HG02852 (cell line): Measurements from ENCODE around the gene ATP8B4.

Experiments used
- ATAC-seq: cut with Tn5 transposase; IDR thresholded peaks from one replicate; pipeline ENCODE4 v1.9.1; 2021; ENCODE audit warnings: mild to moderate bottlenecking, moderate library complexity; ENCODE audit not compliant: unreplicated experiment

The ATP8B4 gene

DNA sequence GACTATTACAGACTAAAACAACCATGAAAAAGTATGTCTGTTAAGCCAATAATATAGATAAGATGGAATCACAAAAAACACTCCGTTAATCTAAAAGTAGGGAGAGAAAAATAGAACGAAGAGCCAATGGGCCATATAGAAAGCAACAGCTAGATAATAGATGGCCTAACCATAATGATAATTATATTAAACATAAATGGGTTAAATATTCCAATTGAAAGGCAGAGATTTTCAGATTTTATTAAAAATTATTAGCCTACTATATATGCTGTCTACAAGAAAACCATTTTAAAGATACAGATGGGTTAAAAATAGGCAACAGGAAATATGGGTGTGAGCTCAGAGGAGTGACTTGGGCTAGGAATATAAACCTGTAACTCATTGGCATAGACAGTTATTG is 76.3 kb downstream of the ATP8B4 start:
- no peak for ATAC-seq

DNA sequence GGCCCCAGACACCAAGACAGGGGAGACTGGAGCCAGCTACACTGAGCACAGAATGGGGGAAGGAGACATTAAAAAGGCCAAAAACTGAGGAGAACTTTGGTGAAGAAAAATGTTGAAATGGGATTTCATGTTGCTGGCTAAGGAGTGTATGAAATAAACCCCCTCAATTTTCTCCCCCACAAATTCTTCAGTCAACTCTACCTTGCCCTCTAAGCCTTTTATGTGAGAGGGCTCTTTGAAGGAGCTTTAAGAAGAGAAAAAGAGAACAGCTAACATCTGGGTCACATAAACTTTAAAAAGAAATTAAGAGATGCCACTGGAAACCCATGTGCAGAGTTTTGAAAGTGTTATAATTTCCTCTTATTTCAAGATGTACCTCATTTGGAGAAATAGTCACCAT is 88.6 kb downstream of the ATP8B4 start:
- ATAC-seq = no peak

DNA sequence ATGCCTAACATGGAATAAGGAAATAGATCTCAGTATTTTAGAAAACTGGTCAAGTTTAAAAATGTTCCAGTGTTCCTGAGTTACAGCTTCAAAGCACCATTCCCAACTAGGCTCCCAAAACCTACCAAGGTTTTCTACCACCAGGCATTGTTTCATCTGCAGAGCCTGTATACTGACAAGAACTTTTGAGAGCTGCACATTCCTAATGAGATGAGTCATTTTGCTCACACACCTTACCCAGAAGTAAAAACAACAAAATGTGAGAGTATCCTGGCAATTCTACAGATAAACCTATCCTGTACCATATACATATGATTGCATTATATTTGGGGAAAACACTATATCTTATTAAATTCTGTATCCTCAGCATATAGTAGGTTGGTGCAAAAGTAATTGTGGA is 90.7 kb downstream of the ATP8B4 start:
- ATAC-seq = no peak

DNA sequence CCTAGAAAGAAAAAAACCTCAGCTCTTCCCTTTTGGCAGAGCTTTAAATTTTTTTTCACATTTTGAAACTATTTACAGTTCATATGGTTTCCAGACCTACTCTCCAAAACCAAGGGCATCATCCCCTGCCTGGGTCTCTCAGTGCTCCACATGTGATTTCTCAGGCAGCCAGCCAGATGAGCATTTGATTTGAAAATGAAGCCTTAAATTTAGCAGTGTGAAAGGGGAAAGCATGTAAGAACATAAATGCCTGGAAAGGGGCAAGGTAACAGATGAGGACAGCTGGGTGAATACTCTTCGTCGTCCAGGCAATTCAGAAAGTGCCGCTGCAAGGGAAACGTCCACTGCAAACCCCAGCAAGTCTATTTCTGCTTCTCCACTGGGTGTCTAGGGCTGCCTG is 94.8 kb downstream of the ATP8B4 start:
- no peak for ATAC-seq

DNA sequence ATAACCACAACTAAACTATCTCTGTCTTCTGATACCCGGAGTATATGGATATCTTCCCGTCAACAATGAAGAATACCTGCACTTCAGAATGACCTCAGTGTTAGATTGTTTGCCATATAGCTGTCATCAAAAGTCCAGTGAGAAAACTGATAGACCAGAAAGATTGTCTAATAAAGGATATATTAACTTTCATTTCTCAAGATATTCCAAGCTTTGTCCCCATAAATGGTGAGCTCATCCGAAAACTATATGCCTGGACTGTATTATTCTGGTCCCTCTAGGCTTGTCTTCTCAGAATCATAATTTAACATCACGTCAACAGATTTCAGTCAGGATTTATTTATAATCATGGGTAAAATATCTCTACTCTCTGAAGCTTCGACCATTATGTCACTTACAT is 100.5 kb downstream of the ATP8B4 start:
- ATAC-seq = no peak

DNA sequence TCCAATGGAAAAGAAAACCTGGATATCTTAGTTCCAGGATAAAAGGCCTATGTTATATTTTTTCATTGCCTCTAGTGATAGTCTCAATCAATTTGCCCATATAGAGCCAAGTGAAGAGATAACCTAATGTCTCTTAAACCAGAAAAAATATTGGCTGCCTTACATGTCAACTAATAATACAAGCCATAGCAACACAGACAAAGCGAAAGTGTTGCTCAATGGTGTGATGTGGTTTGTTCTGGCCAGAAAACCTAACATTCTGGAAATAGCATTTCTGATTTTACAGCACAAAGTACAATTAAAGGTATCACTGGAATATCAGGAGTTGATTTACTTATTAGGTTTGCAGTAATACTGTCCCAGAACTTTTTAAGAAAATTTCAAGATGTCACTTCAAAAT is 101.5 kb downstream of the ATP8B4 start:
- no peak for ATAC-seq

DNA sequence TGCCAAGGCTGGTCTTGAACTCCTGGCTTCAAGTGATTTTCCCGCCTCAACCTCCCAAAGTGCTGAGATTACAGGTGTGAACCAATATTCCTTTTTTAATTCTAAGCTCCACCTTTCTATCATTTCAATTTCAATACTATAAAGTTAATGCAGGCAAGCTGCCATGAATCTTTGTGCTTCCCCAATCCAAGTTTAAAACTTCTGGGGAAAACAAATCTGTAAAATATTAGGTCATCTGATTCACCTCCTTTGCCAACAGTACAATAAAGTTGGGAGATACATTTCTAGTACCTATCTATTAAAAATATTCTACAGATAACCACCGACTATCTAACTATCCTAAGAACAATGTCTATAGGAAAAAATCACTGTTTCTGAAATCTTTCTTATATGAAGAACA is 102.1 kb downstream of the ATP8B4 start:
- ATAC-seq = no peak

DNA sequence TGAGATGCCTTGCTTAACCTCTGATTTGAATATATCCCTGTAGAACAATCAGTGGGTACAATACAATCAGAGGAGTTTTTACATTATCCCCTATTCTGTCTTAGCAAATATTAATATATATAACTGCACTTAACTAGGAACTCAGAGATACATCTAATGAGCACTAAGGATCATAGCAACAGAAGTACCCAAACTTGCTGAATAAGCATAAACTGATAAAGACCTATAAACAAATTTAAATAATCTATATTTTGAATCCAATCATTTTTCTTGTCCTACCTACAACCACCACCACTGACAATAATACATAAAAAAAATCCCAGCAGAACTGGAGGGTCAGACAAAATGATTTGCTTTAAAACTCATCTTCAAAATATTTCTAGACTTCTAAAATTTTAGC is 106.2 kb downstream of the ATP8B4 start:
- no peak for ATAC-seq

DNA sequence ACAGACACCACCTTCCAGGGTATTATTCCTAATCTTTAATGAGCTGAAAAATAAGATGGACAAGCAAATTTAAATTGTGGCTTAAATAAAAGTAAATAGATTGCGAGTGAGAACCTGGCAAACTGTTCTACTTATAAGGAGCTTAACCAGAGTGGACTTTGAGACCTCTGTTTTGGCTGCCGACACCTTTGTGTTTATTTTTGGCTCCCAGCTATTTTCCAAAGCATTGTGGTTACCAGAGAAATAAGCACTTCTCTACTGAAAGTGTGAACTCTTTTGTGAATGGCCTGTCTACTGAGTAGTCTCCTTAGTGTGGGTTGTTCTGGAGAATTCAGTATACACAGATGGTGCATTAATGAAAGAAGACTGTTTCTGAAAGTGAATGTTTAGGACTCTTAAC is 109.4 kb downstream of the ATP8B4 start:
- ATAC-seq = no peak

DNA sequence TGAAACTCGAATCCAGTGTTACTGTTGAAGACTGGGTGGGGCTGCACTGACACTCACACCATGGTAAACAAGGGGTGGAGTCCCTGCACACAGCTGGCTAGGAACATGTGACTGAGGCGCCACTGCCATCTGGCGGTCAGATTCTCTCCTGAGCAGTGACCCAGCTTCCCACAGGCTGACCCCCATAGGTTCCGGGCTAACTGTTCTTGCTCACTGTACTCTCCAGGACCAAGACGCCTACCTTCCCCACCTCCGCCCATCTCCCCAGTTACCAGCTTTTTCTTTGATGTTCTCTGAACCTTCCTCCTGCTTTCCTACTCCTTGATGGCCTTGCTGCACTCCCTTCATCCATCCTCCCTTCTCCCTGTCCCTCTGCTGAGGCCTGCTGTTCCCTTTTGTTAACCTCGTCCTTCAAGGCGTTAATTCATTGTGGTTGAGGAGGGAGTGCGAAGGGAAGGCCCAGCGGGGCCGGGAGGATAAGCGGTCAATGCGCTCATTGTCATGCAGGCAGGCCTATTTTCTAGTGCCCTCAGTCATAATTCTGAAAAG is 115.2 kb downstream of the ATP8B4 start:
- ATAC-seq = peak; percentile 100

DNA sequence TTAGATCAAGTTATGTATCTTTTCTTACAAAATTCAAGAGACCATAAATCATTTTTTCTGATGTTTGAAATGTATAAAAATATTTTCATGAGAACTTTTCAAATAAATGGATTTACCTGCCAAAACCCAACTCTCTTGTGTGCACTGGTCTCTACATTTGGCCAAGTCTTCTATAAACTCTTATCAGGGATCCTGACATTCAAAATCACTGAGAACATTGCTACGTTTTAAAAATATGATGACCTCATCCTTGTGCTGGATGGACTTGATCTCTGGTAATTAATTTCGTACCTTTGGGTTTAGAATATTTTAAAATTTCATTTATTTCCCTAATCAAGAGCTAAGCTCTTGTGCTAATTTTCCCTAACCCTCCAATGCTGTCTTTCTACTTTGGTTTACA is 127.4 kb downstream of the ATP8B4 start:
- no peak for ATAC-seq

DNA sequence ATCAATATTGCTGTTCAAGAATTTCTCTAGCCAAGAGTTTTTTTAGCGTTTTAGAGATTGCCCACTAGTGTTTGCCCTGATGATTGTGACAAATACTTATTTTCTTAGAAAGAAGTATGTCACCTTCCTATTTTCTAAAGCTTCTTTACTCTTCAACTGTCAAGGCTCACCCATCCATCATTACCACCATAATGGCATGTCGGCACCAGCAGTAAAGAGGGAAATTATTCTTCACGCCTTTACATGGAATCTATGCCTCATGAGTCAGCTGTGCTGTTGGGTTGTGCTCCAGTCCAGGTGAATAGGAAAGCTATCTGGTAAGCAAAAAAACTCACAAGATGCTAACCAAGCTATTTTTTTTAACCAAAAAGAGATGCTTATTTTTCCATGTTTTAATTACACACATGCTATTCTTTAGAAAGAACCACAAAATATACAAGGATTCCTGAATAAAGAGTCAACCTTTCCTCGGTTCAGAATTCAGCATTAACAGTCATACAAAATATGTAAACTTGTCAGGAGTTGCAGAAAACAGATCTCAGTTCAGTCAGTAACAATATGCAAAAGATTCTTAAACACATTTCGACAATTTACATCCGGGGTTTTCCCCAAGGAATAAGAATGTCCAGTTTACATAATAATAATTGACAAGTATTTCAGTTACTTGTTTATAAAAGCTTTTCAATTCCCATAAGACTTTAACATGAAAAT is 128.0 kb downstream of the ATP8B4 start:
- ATAC-seq = no peak

DNA sequence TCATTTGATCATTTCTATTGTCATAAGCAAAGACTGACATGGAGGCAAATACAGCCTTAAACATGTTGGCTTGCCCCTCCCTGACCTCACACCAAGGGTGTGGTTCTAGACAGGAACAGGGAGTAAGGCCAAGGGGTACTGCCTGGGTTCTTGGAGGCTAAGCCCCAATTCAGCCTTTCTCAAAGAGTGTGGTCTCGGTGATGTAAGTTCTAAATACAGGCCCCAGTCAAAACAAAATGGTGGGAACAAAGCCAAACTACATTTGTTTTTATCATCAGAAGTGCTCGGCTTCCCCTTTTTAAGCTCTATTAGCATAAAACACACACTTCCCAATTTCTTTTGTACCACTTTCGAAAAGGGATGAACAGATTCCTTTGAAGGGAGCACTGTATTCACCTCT is 129.5 kb downstream of the ATP8B4 start:
- no peak for ATAC-seq

DNA sequence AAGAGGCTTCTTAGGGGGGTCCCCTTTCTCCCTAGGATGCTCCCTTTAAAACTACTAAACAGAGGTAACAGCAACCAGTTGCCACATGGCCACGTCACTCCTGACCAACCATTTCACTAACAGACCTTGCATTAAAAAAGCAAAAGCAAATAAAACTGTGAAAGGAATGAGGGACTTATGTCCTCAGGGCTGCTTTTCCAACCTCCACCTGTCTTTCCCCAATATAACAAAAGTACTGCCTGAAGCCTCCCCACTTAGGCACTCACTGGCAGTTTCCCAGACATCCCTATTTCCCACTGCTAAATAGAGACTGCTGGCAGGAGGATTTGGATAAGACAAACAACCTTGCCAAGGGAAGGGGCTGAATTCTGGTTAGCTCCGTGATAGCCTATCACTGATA is 130.3 kb downstream of the ATP8B4 start:
- ATAC-seq = no peak

DNA sequence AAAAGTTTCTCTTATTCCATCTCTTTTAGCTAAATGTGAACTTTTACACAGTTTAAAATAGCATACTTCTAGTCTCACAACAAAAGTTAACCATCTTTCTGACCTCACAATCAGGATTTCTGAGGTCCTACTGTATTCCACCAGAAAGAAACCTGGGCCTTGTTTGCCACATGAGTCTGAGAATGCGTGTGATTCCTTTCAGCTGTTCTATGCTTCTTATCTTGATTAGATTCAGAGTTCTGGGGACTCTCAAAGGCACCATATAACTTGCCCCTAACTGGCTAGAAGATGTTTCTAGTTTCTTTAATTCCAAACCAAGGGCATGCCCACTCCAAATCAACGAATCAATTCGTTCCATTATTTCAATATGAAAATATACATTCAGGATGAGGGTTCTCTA is 131.1 kb downstream of the ATP8B4 start:
- ATAC-seq = no peak

DNA sequence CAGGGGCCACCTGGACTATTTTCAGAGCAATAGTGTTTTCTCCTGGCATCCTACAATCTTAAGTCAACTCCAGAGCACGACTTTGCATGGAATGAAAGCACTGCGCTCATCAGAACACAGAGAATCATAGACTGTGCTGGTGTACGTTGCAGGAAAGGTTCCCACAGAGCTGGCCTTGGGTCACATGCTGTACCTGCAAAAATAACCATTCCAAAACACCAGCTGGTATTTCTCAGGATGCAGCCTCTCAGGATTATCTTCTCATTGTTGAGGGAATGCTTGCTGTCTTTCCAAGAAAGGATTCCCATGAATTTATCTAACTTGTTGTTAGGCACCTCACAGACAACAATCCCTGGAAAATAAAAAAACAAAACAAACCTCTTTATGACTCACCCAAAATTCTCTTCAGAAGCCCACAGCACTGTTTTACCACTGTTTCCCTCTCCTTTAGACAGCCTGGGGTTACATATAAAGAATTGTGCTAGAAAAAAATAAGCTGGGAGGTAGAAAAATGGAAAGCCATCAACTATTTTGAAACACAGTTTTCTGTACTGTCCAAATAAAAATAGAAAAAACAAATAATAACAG is 131.7 kb downstream of the ATP8B4 start:
- no peak for ATAC-seq

DNA sequence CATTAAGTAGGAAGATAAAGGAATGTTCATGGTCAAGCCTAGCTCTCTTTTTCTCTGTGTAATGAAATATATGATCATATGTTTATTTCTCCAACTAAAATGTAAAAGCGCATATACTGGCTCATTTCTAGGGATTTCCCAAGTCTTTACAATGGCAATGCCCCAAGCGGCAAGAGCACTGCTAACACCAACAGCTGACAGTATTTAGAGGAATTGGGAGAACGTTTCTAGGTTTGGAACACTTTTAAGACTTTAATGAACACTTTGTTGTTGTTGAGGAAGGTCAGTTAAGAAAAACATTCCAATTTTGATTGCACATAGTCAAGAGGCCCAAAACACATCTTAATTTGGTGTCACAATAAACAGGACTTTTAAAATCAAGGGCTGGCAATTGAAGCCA is 132.7 kb downstream of the ATP8B4 start:
- ATAC-seq = no peak

DNA sequence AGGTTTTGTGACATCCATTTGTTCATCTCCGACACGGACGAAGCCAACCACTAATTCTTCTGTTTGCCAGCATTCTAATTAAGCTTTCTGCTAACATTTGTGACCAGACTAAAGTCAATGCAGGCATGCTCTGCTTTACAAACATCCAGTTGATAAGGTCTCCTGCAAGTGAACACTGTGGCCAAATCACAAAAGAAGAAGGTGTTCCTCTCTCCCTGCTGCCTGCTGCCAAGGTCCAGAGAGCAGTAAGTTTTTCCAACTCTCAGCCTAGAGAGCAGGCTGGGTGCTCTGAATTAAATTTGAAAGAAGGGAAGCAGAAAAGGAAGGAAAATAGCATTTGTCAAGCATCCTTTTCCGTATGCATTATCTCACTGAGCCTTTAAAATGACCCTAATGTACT is 133.6 kb downstream of the ATP8B4 start:
- ATAC-seq = no peak

DNA sequence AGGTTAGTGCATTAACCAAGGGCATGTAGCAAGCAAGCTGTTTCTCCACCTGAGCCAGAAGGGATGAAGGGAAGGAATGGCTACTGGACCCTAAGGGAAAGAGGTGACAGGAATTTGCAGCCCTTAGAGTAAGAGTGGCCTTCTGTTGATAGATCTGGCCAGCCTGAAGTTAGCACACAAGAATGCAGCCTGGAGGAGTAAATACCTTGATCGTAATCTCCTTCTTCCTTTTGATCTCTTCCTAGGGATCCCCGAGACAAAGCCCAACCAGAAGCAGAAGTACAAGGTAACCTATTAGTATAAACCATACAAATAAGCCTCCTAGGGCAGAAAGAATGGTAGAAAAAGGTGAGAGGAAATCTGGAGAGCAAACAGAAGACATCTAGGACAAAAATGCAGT is 134.6 kb downstream of the ATP8B4 start:
- ATAC-seq = no peak

DNA sequence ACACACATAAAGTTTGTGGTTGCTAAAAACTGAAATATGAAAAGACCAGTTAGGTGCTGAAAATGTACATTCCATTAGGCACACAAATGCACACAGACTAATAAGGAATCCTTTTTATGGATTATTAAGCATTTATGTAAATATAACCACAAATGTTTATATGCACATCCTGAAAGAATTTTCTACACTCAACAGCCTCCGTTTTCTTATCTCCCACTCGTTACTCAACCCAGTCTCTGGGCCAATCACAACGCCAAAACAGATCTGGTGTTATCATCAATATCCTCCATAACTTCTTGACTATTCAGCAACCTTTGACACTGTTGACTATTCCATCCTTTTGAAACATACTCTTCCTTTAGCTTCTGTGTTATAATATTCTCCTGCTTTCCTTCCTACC is 136.4 kb downstream of the ATP8B4 start:
- ATAC-seq = no peak

DNA sequence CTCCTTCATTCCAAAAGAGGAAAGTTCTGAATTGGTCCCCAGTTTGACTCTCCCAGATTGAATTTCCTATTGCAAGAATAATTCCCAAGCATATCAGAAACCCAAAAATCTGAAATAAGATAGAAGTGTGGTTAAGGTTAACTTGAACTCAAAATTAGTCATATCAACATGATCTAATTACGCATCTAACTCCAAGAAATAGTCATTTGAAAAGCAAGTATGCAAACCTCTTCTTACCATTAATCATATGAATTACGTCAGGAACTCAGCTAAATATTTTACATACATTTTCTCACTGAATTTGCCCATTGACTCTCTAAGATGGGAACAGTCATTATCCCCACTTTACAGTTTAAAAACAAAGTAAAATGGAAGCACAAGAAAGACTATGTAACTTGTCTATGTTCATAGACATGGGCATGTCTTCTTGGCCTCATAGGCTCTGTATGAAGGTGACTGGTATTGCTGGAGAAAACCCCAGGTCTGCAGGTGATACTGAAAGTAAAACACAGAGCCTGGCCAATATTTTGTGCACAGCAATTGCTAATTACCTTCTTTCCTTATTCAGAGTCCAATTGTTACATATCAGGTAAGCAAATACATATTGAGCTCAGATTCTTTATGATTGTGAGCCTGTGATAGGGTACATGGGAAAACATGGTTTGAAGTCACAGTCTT is 139.2 kb downstream of the ATP8B4 start:
- no peak for ATAC-seq

DNA sequence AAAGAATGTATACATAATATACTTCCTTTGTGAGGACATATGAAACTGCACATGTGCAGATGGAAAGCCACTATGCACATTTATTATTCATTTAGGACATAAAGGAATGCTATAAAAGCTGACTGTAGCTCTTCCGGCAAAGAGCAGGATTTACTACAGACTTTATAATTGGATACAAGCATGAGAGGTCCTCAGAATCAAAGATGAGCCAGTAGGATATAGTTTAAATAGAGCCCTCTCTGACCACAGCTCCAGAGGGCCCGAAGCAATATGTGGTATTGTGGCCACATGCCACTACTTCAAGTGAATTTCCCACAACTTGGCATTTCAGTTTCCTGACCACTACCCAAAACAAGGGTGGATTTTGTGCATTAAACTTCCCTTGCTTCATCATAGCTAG is 140.9 kb downstream of the ATP8B4 start:
- ATAC-seq = no peak
